Stimulated activated CD8-positive, alpha-beta memory T cell treated with anti-CD3 and anti-CD28 coated beads, Interleukin-7, amount 100 ng/mL, for 4 hours (primary cell): Measurements from ENCODE around the gene LPAR1.

ENCODE experiments used
- DNase-seq, 2 donors: peaks; one replicate each; pipeline ENCODE4 v3.0.0-alpha.2; 2020; ENCODE audit warnings: low read depth in 2 of 2

Gene LPAR1

DNA sequence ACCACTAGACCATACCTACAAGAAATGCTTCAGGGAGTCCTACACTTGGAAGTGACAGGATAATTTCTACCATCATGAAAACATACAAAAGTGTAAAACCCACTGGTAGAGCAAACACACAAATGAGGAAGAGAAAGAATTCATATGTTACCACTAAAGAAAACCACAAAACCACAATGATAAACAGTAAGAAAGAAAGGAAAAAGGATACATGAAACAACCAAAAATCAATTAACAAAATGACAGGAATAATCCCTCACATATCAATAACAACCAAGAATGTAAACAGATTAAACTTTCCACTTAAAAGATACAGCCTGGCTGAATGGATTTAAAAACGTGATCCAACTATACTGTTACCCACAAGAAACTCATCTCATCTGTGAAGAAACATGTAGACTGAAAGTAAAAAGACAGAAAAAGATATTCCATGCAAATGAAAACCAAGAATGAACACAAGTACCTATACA lies 83.4 kb downstream of the LPAR1 start:
- DNase-seq, result no peak

DNA sequence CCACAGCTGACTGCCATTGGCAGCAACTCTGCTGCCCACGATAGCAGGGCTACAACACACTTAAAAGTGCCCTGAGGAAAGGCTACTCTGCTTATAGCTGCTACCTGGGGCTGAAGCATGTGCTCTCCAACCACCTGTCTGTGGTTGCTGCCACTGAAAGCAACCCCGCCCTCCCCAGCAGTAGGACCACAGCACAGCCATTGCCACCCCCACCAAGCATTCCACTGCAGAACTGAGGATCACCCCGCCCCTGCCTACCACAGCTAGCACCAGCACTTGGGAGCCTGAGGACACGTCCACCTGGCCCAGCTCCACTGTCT lies 85.8 kb downstream of the LPAR1 start:
- no peak for DNase-seq

DNA sequence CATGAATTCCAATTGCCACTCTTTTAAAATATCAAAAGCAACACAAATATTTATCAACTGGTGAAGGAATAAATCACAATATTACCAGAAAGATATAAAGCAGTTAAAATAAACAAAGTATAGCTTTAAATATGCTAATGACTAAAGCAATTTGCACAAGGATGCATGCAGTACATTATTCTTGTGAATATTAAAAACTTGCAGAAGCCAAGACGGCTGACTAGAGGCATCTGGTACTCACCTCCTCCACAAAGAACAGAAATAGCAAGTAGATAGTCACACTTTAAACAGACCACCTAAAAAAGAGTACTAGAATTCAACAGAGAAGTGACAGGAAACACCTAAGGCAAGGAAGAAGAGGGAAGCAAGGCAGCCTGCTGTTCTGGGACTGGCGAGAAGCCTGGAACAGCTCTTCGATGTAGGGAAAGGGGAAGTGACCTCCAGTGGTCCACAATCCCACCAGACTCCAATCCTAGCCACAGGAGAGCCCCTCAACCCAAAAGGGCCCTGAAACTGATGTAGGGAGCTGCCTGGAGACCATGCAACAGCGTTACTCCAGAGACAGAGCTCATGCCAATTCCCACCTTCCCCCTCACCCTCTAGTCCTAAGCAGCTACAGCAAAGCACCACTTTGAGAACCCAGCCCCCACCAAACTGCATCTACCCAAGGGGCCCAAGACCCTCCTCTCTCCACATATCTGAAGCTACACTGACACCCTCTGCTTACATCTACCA lies 86.3 kb downstream of the LPAR1 start:
- no peak for DNase-seq

DNA sequence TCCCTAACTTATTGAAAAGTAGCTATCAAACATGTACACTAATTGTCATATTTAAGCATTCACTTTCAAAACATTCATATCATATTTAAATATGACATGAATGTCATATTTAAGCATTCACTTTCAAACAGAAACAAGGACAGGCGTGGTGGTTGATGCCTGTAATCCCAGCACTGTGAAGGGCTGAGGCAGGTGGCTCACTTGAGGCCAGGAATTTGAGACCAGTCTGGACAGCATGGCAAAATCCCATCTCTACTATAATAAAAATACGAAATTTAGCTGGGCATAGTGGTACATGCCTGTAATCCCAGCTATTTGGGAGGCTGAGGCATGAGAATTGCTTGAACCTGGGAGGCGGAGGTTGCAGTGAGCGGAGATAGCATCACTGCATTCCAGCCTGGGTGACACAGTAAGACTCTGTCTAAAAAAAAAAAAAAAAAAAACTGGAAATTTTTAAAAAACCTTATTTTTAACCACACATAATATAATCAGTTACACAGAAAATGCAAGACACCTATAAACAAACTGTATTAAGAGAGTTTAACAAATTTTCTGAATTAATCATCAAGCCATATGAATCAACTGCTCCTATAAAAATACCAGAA lies 88.1 kb downstream of the LPAR1 start:
- DNase-seq, result no peak

DNA sequence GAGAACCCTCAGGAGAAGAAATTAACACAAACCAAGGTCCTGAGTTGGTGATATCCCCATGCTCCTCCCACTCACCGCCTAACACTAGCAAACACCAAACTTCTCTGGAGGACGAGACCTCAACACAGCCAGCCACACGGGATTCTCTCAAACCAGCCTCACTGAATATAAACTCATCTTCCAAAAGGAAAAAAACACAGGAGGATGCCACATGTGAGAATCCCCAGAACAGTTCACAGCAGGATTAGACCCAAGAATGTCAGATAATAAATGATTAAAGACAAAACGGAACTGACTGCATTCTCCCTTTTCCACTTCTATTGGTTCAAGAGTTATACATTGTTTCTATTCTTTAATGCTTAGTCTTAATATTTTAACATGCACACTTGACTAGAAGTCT lies 89.2 kb downstream of the LPAR1 start:
- DNase-seq, result no peak

DNA sequence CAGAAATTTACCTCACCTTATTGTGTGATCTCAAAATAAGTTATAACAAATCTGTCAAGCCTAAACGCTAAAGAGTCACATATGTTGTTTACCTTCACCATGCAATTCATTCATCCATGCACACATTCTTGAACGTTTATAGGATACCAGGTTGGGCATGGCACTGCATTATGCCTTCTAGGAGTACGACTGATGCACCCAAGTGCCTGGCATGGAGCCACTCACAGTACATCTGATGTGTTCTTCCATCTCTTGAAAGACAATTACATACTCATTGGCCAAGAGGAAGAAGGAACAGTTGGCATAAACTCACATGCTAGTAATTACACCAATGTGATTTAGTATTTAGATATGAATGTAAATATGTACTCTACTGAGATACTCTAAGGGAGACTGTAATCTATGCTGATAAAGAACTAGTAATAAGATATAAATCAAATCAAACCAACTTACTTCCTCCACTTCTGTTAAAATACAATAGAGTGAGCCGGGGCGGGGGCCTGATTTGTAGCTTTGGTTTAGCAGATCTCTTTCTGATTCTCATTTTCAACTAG lies 90.7 kb downstream of the LPAR1 start:
- no peak for DNase-seq

DNA sequence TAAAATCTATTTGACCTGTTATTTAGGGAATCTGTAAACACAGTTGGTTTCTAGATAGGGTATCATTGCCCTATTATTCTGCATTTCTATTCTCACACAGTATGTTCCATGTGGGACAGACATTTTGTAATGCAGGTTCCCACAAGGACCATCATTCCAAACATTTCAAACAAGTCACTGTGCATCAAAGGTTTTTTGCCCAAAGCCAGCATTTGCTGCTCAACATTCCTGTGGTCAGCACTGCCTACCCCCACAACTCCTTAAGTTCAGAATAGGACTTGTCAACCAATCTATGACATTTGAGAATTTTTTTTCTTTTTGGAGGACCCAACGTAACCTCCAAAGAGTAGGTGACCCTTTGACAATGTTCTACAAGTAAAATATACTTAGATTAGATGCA lies 95.7 kb downstream of the LPAR1 start:
- no peak for DNase-seq

DNA sequence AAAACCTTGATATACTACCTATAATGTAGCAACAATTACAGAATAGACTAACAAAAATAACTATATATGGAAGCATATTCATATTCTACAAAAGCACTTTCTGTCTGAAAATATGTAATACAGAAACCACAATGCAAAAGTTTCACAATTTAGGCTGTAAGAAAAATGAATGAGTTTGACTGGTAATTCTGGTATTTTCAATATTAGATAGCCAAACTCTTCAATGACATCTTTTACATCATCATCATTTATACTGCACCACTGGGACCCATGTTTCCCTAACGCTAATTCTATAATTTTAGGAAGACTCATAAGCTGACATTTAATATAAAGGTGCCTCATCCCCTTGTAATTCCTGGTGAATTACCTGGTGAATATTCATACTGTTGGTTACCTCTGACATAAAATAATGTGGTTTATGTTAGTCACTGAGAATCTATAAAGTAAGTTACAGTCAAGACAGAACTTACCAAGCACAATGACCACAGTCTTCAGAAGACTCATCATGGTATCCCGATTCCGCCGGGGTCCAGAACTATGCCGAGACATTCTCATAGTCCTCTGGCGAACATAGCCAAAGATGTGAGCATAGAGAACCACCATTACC lies 97.2 kb downstream of the LPAR1 start:
- DNase-seq, result no peak

DNA sequence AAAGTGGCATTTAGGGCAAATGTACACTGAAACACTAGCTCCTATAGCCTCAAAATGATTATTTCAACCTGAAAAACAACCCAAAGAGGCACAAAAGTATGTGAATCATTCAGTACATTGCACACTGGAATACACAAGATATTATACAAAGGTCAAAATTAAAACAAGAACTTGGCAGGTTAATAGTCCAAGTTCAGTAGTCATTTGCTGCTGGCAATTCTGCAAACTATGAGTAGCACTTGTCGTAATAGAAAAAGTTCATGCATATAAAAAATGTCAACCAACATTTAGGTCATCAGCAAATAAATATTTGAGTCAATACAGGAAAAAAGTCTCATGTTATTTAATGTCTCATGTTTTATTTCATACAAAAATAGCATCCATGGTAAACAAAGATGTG lies 98.7 kb downstream of the LPAR1 start:
- no peak for DNase-seq

DNA sequence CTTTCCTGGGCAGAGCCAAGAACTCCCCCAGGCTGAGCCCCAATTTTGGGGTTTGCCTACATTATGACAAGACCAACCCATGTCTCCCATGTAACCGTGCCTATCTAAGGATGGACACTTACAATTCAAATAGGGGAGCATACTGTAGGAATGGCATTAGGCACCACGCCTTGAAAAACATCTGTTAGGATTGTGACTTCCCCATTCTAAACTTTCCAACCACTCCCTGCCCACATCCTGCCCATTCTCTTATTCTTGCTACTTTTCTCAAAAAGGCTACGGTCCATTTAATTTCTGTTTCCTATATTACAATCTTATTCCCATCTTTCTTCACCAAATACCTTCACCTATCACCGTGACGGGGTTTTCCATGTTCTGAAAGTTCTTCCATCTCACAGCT lies 99.2 kb downstream of the LPAR1 start:
- no peak for DNase-seq

DNA sequence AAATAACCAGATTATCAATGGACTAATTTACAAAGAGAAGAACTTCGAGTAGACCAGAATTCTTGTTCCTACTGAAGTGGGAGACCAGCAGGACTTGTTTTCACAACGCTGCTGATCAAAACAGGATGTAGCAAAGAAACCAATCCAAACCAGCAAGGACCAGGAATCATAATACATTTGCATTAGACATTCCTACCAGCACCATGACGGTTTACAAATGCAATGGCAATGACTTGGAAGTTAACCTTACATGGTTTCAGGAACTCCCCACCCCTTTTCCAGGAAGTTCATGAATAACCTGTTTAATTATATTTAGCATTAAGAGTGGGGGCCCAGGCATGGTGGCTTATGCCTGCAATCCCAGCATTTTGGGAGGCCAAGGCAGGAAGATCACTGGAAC lies 100.0 kb downstream of the LPAR1 start:
- DNase-seq, result no peak

DNA sequence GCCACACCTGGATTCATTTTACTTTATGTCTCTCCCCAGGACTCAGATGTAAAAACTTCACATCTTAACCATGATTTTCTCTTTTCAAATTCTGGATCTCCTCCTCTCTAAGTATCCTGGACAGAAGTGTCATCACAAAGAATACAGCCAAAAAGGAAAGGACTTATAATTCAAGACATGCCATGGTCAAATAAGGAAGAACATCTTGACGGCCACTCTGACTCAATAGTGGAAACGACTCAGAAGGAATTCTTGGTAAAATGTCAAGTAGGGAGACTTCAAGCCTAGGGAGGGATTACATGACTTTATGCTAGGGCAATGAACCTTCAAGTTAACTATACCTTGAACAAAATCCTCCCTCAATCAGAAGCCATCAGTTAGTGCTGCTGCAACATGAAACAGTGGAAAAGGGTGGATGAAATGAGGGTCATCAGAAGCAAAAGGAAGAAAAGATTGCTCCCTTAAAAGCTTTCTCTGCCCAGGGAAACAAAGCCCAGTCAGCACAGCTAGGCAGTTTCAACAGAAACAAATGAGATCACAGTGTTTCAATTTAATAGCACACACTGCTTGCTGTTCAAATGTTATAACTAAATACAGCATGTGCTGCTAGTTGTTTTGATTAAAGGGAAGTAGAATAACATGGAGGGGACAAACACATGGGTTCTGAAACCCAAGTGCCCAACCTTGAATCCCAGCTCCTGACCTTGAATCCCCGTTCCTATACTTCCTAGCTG lies 101.4 kb downstream of the LPAR1 start:
- no peak for DNase-seq

DNA sequence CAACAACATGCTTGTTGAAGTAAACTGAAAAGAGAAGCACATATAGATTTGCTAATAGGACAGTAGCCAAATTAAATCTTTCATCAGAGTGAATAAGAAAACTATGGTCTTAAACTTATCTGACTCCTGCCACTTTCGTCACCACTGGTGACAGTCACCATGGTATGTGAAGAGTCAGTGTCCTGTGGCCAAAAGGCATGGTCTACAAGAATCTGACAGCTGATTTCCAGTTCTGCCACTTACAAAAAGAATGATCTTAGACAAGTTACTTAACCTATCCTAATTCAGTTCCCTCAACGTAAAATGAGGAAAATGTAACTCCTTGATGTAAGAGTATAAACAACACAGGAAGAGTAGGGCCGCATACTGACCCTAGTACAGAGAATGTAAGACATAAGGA lies 102.0 kb downstream of the LPAR1 start:
- no peak for DNase-seq

DNA sequence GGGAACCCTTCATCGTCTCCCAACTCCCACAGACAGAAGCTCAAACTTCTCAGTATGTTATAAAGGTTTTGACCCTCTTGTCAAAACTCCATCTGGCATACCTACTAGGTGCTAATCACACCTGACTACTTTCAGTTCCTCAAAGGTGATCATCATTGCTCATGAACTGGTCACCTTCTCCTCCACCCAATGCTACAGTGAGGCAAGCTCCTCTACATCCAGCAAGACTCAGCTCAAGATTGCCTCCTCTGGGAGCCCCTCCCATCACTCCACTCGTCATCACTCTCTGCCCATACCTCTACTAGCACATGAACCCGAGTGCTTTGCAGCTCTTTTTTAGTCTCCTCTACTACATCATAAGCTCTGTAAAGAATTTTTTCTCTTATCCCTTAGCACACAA lies 102.4 kb downstream of the LPAR1 start:
- no peak for DNase-seq

DNA sequence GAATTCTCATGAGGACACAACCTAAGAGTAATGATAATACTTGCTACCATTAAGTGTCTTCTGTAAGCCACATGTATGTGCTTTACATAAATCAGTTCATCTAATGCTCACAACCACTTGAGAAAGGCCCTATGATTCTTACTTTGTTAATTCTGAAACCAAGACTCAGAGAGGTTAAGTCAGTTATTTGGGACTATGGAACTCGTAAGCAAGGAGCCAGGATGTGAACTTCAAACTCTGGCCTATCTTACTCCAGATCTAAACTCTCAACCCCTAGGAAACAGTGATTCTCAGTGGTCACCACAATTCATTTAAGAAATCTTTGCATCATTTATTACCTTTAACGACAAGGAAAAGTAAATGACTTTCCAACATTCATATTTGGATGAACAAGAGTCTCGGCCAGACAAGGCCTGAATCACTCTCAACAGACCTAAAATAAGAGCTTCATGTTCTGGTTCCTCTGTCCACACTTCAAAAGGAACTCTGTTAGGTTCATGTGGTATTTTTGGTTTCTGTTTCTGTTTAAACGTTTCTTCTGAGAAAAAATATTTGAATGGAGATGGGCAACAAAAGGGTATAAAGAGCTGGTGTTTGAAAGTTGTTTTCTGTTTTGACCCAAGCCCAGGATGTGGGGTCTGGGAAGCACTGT lies 104.8 kb downstream of the LPAR1 start:
- no peak for DNase-seq

DNA sequence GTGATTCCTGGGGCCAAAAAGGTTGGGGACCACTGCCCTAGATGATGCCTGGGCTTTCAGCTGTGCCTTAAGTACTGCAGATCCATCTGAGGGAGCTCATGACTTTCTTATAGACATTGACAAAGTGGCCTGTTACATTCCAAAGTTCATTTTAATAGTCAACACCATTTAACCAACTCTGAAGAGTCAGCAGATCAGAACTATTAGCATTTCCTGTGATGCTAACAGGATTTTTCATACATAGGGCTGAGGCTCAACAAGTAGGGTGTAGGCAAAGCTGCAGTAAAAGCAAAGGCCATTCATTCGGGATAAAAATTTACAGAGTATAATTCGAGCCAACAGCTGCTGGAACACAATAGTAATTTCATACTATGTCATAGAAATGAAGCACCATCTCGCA lies 105.4 kb downstream of the LPAR1 start:
- DNase-seq, result no peak

DNA sequence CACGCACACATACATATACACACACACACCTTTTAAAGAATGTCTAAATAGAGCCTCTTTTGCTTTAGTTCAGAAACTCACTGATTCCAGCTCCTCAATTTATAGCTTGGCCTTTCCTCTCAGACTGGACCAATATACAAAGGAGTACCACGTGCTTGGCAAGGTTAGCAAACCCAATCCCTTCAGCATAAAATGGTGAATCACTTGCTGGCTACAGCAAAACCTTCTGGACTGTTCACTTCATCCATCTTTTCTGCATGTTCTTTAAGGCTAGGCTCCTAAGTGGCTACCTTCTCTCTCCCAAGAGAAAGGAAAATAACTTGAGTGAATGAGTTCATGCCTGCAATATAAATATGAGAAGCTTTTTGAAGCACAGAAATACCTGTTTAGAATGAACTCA lies 109.7 kb downstream of the LPAR1 start:
- DNase-seq, result no peak

DNA sequence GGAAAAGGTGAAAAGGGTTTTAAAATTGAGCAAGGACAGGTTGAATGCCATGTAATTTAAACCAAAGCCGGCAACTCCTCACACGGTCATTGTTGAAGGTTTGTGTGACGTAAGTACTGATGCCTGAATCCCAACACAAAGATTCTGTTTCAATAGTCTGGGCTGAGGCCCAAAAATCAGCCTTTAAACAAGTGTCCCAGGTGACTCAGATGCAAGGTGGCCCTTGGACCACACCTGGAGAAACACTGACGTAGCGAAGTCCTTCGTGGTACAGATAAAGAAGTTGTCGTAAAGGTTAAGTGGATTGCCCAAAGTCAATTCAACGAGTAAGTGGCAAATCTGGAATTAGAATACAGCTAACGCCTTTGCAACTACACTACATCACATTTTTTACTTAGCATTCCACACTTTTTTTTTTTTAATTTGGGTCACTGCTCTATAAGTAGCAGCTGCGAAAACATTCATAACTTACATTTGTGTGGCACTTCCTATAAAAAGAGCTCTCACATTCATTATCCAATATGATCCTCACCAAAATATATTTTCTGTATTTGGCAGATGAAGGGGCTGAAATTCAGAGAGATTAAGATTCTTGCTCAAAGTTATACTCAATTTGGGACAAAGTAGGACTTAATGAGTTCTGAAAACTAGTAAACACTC lies 111.3 kb downstream of the LPAR1 start:
- DNase-seq, result no peak

DNA sequence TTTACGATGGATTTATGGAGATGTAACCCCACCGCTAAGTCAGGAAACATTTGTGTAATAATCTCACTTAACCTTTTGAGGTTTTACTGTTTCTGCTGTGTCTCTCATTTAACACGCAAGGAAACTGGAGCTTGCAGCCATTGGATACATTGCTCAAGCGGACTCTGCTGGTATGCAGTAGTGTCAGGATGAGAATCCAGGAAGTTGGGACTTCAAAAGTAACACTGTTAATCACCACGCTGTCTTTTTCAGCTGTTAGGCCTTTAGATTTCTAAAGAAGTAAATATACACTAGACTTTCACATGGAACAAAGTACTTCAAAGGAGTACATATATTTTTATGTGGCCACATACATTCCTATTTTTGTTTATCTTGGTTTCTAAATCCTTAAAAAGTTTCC lies 114.7 kb downstream of the LPAR1 start:
- DNase-seq, result no peak

DNA sequence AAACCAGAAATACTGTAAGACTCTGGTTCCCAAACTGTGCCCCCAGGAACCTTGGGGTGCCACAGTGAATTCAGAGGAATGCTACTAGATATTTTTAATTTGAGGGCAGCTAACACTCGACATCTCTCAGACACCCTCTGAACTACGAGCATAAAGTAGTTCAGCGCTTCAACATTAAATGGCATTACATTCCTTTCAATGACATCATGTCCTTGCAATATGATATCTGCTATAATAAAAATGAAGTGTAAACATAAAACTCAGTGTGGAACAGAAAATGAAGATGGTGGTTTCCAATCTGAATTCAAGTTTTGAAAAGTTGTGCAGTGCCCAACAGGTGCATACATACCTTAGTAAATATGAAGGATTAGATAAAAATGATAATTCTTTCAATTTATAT lies 116.1 kb downstream of the LPAR1 start:
- no peak for DNase-seq

DNA sequence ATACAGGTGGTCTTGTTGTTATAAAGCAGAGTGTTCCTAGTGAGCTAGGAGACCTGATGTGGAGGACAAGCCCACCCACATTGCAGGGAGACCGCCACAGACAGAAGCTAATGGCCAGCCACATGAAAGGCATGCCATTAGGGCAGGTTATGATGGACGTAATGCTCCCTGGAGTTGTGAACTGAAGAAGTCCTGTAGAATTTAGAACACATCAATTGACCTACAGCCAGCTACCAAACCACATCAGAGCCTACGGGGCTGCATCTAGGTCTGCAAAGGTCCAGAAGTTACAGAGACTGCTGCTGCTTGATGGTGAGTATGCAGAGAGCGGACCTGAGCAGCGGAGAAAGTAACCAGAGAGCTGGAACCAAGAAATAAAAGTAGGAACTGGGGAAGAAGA lies 116.6 kb downstream of the LPAR1 start:
- DNase-seq, result no peak

DNA sequence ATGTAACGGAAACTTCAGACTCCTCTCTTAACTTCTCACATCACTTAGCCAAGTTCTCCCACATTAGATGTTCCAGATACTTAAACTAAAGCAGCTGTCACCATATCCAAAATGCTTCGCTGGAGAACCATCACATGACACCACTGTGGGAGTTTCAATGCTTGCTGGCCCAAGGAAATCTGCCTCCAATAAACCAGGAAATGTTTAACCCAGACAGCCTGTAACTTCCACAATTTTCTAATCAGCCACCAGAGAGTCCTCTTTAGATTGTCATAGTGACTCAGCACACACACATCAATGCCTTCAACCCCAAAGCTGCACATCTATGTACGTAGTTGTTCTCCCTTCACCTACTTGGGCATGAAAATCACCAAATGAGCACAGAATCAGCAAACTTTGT lies 118.7 kb downstream of the LPAR1 start:
- DNase-seq, result no peak
